IMR-90 (cell line): ENCODE data around the gene SF3B5. TPM values are rescaled to one million over a fixed set of nuclear protein-coding genes. Genes with fewer than 3 reads are reported as not detected.
A peak's percentile ranks its signal among the peaks of the same experiment; 100 is the strongest.

Experiments
- ATAC-seq: fragments of 200-7000 bp; cut with Tn5 transposase; 2 replicates; pipeline ENCODE4 v1.9.1; 2020; ENCODE audit warnings: low read depth, mild to moderate bottlenecking, moderate library complexity
- BruUV-seq: library from RNA; stranded (reverse); fragments of 400-500 nt; replicated peaks from 2 replicates; lab custom pipeline; 2021; lab: Mats Ljungman, UMichigan
- CTCF ChIA-PET: fragments of 300-600 bp; formaldehyde crosslinking; extraction: SDS; loops from one replicate; lab custom pipeline; 2021; ENCODE audit warnings: antibody characterized with exemption; lab: Yijun Ruan, JAX
- POLR2A ChIA-PET: fragments of 300-600 bp; sonication (Branson Sonifier 250); formaldehyde crosslinking; loops from one replicate; lab custom pipeline; 2022; ENCODE audit warnings: antibody characterized with exemption; ENCODE audit not compliant: unreplicated experiment; lab: Charles Lee
- DNase-seq: peaks from one replicate; pipeline ENCODE4 v3.0.0; 2013
- H2AFZ ChIP-seq: replicated peaks from 2 replicates; pipeline ENCODE3; 2013; ENCODE audit warnings: low read length, mild to moderate bottlenecking; ENCODE audit not compliant: poor library complexity
- H2AK5ac ChIP-seq: 2 replicates; pipeline ENCODE4 v1.6.1; 2013; ENCODE audit warnings: low read depth, low read length, inconsistent platforms
- H2AK9ac ChIP-seq: replicated peaks from 2 replicates; pipeline ENCODE3; 2013; ENCODE audit warnings: mild to moderate bottlenecking, low read depth, low read length, moderate library complexity; ENCODE audit not compliant: poor library complexity
- H2BK120ac ChIP-seq: 2 replicates; pipeline ENCODE4 v1.6.1; 2013; ENCODE audit warnings: low read depth, low read length, inconsistent platforms
- H2BK15ac ChIP-seq: 3 replicates; pipeline ENCODE4 v1.6.1; 2013; ENCODE audit warnings: low read depth, low read length, inconsistent platforms
- H2BK20ac ChIP-seq: 2 replicates; pipeline ENCODE4 v1.6.1; 2013; ENCODE audit warnings: low read depth, mild to moderate bottlenecking, inconsistent platforms, low read length, moderate library complexity
- H2BK5ac ChIP-seq: 2 replicates; pipeline ENCODE4 v1.6.1; 2013; ENCODE audit warnings: mild to moderate bottlenecking, low read depth, low read length, inconsistent platforms; ENCODE audit not compliant: poor library complexity, severe bottlenecking
- H3K14ac ChIP-seq: replicated peaks from 2 replicates; pipeline ENCODE4 v1.6.1; 2013; ENCODE audit warnings: low read depth, low read length, inconsistent platforms
- H3K18ac ChIP-seq: 2 replicates; pipeline ENCODE4 v1.6.1; 2013; ENCODE audit warnings: low read depth, low read length, control low read depth
- H3K23ac ChIP-seq: 2 replicates; pipeline ENCODE4 v1.6.1; 2013; ENCODE audit warnings: low read depth, low read length, inconsistent platforms
- H3K27ac ChIP-seq: 2 replicates; pipeline ENCODE4 v1.5.1; 2013; ENCODE audit warnings: mild to moderate bottlenecking, control low read depth, low read length; ENCODE audit not compliant: insufficient read depth
- H3K27me3 ChIP-seq: 2 replicates; pipeline ENCODE4 v1.6.1; 2013; ENCODE audit warnings: low read length; ENCODE audit not compliant: control insufficient read depth, insufficient read depth
- H3K36me3 ChIP-seq: 2 replicates; pipeline ENCODE4 v1.6.1; 2013; ENCODE audit warnings: low read length, mixed read lengths; ENCODE audit not compliant: control insufficient read depth, insufficient read depth
- H3K4ac ChIP-seq: 2 replicates; pipeline ENCODE4 v1.6.1; 2013; ENCODE audit warnings: low read depth, low read length, inconsistent platforms
- H3K4me1 ChIP-seq: 2 replicates; pipeline ENCODE4 v1.6.1; 2013; ENCODE audit warnings: low read length, mixed read lengths; ENCODE audit not compliant: control insufficient read depth, insufficient read depth
- H3K4me2 ChIP-seq: 2 replicates; pipeline ENCODE4 v1.6.1; 2013; ENCODE audit warnings: low read depth, mild to moderate bottlenecking, control low read depth, low read length, moderate library complexity
- H3K4me3 ChIP-seq: 2 replicates; pipeline ENCODE4 v1.5.1; 2013; ENCODE audit warnings: low read depth, mild to moderate bottlenecking, control low read depth, low read length, moderate library complexity; ENCODE audit not compliant: insufficient read depth
- H3K56ac ChIP-seq: 2 replicates; pipeline ENCODE4 v1.6.1; 2013; ENCODE audit warnings: low read length, inconsistent platforms; ENCODE audit not compliant: insufficient read depth; ENCODE audit errors: extremely low read depth
- H3K79me1 ChIP-seq, 2 experiments: 2 replicates each; pipeline ENCODE4 v1.6.1; 2013; ENCODE audit warnings: low read length in 2 of 2, inconsistent platforms in 1 of 2, low read depth in 1 of 2
- H3K9ac ChIP-seq: 2 replicates; pipeline ENCODE4 v1.6.1; 2013; ENCODE audit warnings: low read depth, low read length, control low read depth
- H3K9me1 ChIP-seq: 2 replicates; pipeline ENCODE4 v1.6.1; 2013; ENCODE audit warnings: low read length, inconsistent platforms; ENCODE audit not compliant: insufficient read depth
- H3K9me3 ChIP-seq: 2 replicates; pipeline ENCODE4 v1.6.1; 2013; ENCODE audit warnings: low read length; ENCODE audit not compliant: control insufficient read depth, insufficient read depth
- H4K20me1 ChIP-seq: 2 replicates; pipeline ENCODE4 v1.6.1; 2013; ENCODE audit warnings: low read length, inconsistent platforms; ENCODE audit not compliant: insufficient read depth
- H4K5ac ChIP-seq: 2 replicates; pipeline ENCODE4 v1.6.1; 2013; ENCODE audit warnings: mild to moderate bottlenecking, low read depth, low read length, control low read depth
- H4K8ac ChIP-seq, 2 experiments: 2 replicates each; pipeline ENCODE4 v1.6.1; 2013; ENCODE audit warnings: low read depth in 2 of 2, low read length in 2 of 2, control low read depth in 1 of 2, inconsistent platforms in 1 of 2
- H4K91ac ChIP-seq: 2 replicates; pipeline ENCODE4 v1.6.1; 2013; ENCODE audit warnings: low read depth, low read length, inconsistent platforms; ENCODE audit not compliant: insufficient read depth
- MAFK ChIP-seq: IDR thresholded peaks from 2 replicates; pipeline ENCODE4 v1.6.1; 2012; ENCODE audit warnings: low read depth, low read length, improper control_type of control experiment
- NFE2L2 ChIP-seq: fragments of 150-350 bp; IDR thresholded peaks from 2 replicates; pipeline ENCODE4 v1.6.1; 2016; ENCODE audit warnings: low read depth, mild to moderate bottlenecking, low read length
- RAD21 ChIP-seq: IDR thresholded peaks from 2 replicates; pipeline ENCODE4 v1.6.1; 2012; ENCODE audit warnings: low read length, improper control_type of control experiment
- WGBS, 2 experiments: methylation state at CpG; one replicate each; pipeline versions ENCODE4 v1.1.5 to v1.1.7; 2013; ENCODE audit warnings: missing lambda C conversion rate in 2 of 2; ENCODE audit not compliant: insufficient read length in 1 of 2; ENCODE audit errors: extremely low coverage in 2 of 2; 5-methylcytosine and 5-hydroxymethylcytosine counted together
- dilution Hi-C: fragments of 300-500 bp; cut with HindIII; formaldehyde crosslinking; loops from one replicate; pipeline ENCODE4 v1.14.3; 2018; ENCODE audit warnings: low sequenced_read_pairs; ENCODE audit not compliant: unreplicated experiment
- in situ Hi-C: fragments of 300-500 bp; cut with MboI; formaldehyde crosslinking; loops from 3 replicates; pipeline ENCODE4 v1.14.3; 2019; ENCODE audit warnings: low sequenced_read_pairs, inconsistent platforms, mixed read lengths
- intact Hi-C: fragments of 100-400 bp; cut with micrococcal nuclease; formaldehyde crosslinking; loops from 2 replicates; pipeline ENCODE4 v1.10.0; 2022
- polyA plus RNA-seq, 3 experiments: library from polyadenylated mRNA; depleted of rRNA; stranded (reverse); fragments of >200 nt; gene quantifications; 2 replicates each; pipeline ENCODE4 v1.2.3, GENCODE V29; 2012; ENCODE audit warnings: low replicate concordance in 1 of 3
- total RNA-seq: library from RNA; depleted of rRNA; stranded (reverse); fragments of >200 nt; gene quantifications from 2 replicates; pipeline ENCODE4 v1.2.3, GENCODE V29; 2012

SF3B5 gene
- total and polyA plus RNA-seq, 2 of the 4 experiments (the other 2 are of a cell fraction), result 227 to 333 TPM

- H3K79me1 ChIP-seq, result no peaks in the 10 kb centered on the region
- ATAC-seq (no peak), DNase-seq (no peak)
- no peaks in the 10 kb centered on the region for H4K20me1 ChIP-seq
- H3K14ac ChIP-seq, result no peak overlapping the region
- TF ChIP-seq NFE2L2, result no peak
- TF ChIP-seq MAFK, result peak; percentile 56
- no peak for TF ChIP-seq RAD21
- peaks cover 15% of the 10 kb centered on the region for H3K27me3 ChIP-seq
- H3K4me1 ChIP-seq, result no peaks in the 10 kb centered on the region
- no peak overlapping the region for H3K9ac ChIP-seq
- in situ Hi-C loops (no loop called here), intact Hi-C loops (no loop called here), dilution Hi-C loops (no loop called here)
- no peak overlapping the region for H2AFZ ChIP-seq
- no CpG with 5 or more reads among the region's 2 CpGs for WGBS, 2 experiments
- no peak overlapping the region for H3K4me3 ChIP-seq
- no peak overlapping the region for H2BK5ac ChIP-seq
- no peak overlapping the region for H4K5ac ChIP-seq
- H4K8ac ChIP-seq, result no peak overlapping the region
- H2AK9ac ChIP-seq, result no peak overlapping the region
- no peak overlapping the region for H2BK120ac ChIP-seq
- no peak overlapping the region for H3K23ac ChIP-seq
- H3K9me1 ChIP-seq, result no peaks in the 10 kb centered on the region
- no peak overlapping the region for H3K18ac ChIP-seq
- BruUV-seq, result no TSS peak
- no peaks in the 10 kb centered on the region for H3K9me3 ChIP-seq
- H3K4me2 ChIP-seq, result no peak overlapping the region
- H2AK5ac ChIP-seq, result no peak overlapping the region
- H3K27ac ChIP-seq, result no peak overlapping the region
- ChIA-PET CTCF (interaction anchor here (0.6 to 1.3 kb wide), 2 partner anchors 139 to 308 kb away, joined by 3 read pairs; no protein-coding TSS in a partner anchor), POLR2A (no interaction called here)
- no peak overlapping the region for H2BK20ac ChIP-seq
- H3K4ac ChIP-seq, result no peak overlapping the region
- no peak overlapping the region for H2BK15ac ChIP-seq
- H4K91ac ChIP-seq, result no peak overlapping the region
- no peak overlapping the region for H3K56ac ChIP-seq
- H3K36me3 ChIP-seq, result no peaks in the 10 kb centered on the region
These were observed 17.5 kb downstream of the SF3B5 start for GRCh38 chr6:144077871-144078270.
